Esophagus (tissue), 2 donors: ENCODE results near the gene ALLC. TPM values are rescaled to one million over a fixed set of nuclear protein-coding genes. Genes with fewer than 3 reads are reported as not detected.

ENCODE experiments used
- H3K27ac ChIP-seq, 2 donors: one replicate each; pipeline ENCODE4 v1.5.1; 2013; ENCODE audit warnings: low read depth in 2 of 2, mild to moderate bottlenecking in 2 of 2, inconsistent platforms in 1 of 2, low read length in 1 of 2, moderate library complexity in 1 of 2
- H3K27me3 ChIP-seq, 2 donors: one replicate each; pipeline ENCODE4 v1.6.1; 2013; ENCODE audit warnings: low read length in 2 of 2, control low read depth in 1 of 2, mild to moderate bottlenecking in 1 of 2; ENCODE audit not compliant: insufficient read depth in 2 of 2, control insufficient read depth in 1 of 2
- H3K36me3 ChIP-seq, 2 donors: one replicate each; pipeline ENCODE4 v1.6.1; 2013; ENCODE audit warnings: low read length in 1 of 2; ENCODE audit not compliant: control insufficient read depth in 2 of 2, insufficient read depth in 2 of 2
- H3K4me1 ChIP-seq, 2 donors: one replicate each; pipeline ENCODE4 v1.6.1; 2013; ENCODE audit warnings: low read length in 1 of 2; ENCODE audit not compliant: control insufficient read depth in 2 of 2, insufficient read depth in 2 of 2
- H3K4me3 ChIP-seq, 2 donors: one replicate each; pipeline ENCODE4 v1.5.1; 2013; ENCODE audit warnings: low read length in 2 of 2, mild to moderate bottlenecking in 2 of 2, low read depth in 1 of 2, moderate library complexity in 1 of 2
- H3K9me3 ChIP-seq, 2 donors: one replicate each; pipeline ENCODE4 v1.6.1; 2013; ENCODE audit warnings: mild to moderate bottlenecking in 2 of 2, low read depth in 1 of 2, low read length in 1 of 2, moderate library complexity in 1 of 2; ENCODE audit not compliant: control insufficient read depth in 2 of 2, insufficient read depth in 1 of 2
- WGBS, 2 donors: extraction: QIAGEN DNeasy Blood & Tissue Kit; methylation state at CpG; one replicate each; pipeline ENCODE4 v1.1.7; 2013; 5-methylcytosine and 5-hydroxymethylcytosine counted together
- polyA plus RNA-seq, 2 donors: library from polyadenylated mRNA; stranded (reverse); fragments of 200-250 nt; gene quantifications; one replicate each; pipeline ENCODE4 v1.2.3, GENCODE V29; 2013
- donor health status: healthy with polysubstance abuse.
- donor health status: Bipolar disorder and iron deficiency.

ALLC gene
- polyA plus RNA-seq, 2 donors, result 0.04 TPM; not detected in 1

DNA sequence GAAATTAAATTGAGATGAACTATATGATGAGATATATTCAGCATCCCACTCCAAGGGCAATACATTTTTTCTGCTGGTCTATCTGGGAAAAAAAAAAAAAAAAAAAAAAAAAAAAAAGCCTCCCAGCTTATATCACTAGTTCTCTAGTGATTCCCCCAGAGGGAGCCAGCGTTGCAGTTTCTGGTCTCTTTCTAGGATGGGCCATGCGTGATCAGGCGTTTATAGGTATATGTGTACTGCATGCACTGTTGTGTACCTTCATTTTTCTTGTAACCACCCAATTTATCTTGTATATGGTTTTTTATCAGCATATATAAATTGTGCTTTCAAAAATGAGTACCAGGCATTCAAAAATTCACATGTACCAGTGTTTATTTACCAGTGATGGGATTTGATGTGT is 80.5 kb downstream of the ALLC start:
- Histone ChIP-seq H3K4me3 (no peak overlapping the region), H3K9me3 (no peaks in the 10 kb centered on the region), H3K27ac (no peak overlapping the region), H3K36me3 (no peaks in the 10 kb centered on the region), H3K4me1 (no peaks in the 10 kb centered on the region), H3K27me3 (no peaks in the 10 kb centered on the region)
- WGBS, 2 donors, result 36 to 40% methylated on average over 3 of the region's 3 CpGs

DNA sequence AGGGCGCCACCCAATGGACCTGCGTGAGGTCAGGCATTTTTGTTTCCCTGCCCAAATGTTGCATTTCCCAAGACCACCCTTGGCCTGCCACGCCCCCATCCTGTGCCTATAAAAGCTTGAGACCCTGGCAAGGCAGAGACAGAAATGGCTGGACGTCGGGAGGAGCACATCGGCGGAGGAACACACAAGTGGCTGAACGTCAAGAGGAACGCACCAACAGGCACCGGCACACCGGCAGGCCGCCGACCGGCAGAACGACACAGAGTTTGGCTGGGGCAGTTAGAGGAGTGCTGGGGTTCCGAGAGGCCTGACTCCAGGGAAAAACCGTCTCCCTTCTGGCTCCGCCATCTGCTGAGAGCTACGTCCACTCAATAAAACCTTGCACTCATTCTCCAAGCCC is 81.3 kb downstream of the ALLC start:
- Histone ChIP-seq H3K36me3 (no peaks in the 10 kb centered on the region), H3K27ac (no peak overlapping the region), H3K4me1 (no peaks in the 10 kb centered on the region), H3K9me3 (no peaks in the 10 kb centered on the region), H3K27me3 (no peaks in the 10 kb centered on the region), H3K4me3 (no peak overlapping the region)
- WGBS, 2 donors, result 92 to 93% methylated on average over 19 of the region's 19 CpGs

DNA sequence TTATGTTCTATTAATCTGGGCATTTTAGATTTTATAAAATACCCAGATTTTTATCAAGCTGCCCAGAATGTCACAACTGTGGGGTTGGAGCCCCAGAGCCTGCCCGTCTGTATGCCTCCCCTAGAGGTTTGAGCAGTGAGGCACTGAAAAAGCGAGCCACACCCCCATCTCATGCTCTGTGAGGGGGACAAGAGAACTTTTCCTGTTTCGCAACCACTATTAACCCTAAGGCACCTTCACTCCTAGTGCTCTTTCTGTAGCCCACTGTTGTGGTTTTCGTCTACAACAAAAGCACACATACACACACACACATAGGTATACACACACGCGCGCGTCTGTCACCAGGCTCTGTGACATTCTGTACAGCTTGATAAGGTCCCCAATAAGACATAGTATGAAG is 83.4 kb downstream of the ALLC start:
- H3K36me3 ChIP-seq, result no peaks in the 10 kb centered on the region
- no peak overlapping the region for H3K4me3 ChIP-seq
- no peaks in the 10 kb centered on the region for H3K9me3 ChIP-seq
- H3K4me1 ChIP-seq, result no peaks in the 10 kb centered on the region
- H3K27ac ChIP-seq, result no peak overlapping the region
- no peaks in the 10 kb centered on the region for H3K27me3 ChIP-seq
- 68 to 69% methylated on average over 8 of the region's 8 CpGs for WGBS, 2 donors

DNA sequence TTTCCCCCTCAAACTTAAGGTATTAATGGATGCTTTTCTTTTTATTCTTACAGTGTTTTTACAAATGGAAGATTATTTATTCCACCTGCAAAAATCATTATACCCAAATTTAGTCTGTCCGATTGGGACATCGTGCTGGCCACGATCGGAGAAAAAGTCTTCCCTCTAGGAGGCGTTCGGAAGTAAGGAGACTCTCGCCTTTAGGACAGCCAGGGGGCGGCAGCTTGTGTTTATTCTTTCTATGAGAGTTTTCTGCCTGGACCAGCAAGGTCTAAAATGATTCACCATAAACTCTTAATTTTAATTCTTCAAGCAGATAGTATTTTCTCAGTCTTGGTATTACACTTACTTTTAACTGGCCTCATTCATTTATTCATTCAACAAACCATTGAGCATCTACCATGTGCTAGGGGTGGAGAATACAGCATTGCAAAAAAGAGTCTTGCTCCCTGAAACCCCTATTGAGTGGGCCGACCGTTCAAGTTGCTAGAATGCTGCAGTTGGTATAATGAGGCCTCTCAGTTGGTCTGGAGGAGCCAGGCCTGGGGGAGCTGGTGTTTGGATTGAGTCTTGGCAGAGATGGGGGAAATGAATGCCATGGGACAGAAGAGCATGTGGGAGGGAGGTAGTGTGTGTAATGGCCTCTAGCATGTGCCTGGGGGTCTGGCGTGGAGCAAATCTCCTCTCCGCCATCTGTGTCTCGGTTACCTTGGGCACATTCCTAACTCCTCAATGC is 84.0 kb downstream of the ALLC start:
- 92 to 94% methylated on average over 13 of the region's 13 CpGs for WGBS, 2 donors
- H3K4me3 ChIP-seq, result no peak overlapping the region
- no peaks in the 10 kb centered on the region for H3K27me3 ChIP-seq
- no peaks in the 10 kb centered on the region for H3K4me1 ChIP-seq
- no peaks in the 10 kb centered on the region for H3K9me3 ChIP-seq
- H3K36me3 ChIP-seq, result no peaks in the 10 kb centered on the region
- no peak overlapping the region for H3K27ac ChIP-seq

- H3K4me1 ChIP-seq, result no peaks in the 10 kb centered on the region
- 71 to 83% methylated on average over 5 of the region's 5 CpGs for WGBS, 2 donors
- no peak overlapping the region for H3K4me3 ChIP-seq
- H3K9me3 ChIP-seq, result no peaks in the 10 kb centered on the region
- H3K36me3 ChIP-seq, result no peaks in the 10 kb centered on the region
- H3K27ac ChIP-seq, result no peak overlapping the region
- H3K27me3 ChIP-seq, result no peaks in the 10 kb centered on the region
Measured at GRCh38 chr2:3742743-3743508, 84.9 kb downstream of the ALLC start.

- H3K9me3 ChIP-seq, result no peaks in the 10 kb centered on the region
- H3K4me3 ChIP-seq, result no peak overlapping the region
- H3K27me3 ChIP-seq, result no peaks in the 10 kb centered on the region
- no peaks in the 10 kb centered on the region for H3K4me1 ChIP-seq
- H3K27ac ChIP-seq, result no peak overlapping the region
- H3K36me3 ChIP-seq, result no peaks in the 10 kb centered on the region
- 88 to 91% methylated on average over 12 of the region's 12 CpGs for WGBS, 2 donors
Measured at GRCh38 chr2:3743951-3744555, 86.1 kb downstream of the ALLC start.

DNA sequence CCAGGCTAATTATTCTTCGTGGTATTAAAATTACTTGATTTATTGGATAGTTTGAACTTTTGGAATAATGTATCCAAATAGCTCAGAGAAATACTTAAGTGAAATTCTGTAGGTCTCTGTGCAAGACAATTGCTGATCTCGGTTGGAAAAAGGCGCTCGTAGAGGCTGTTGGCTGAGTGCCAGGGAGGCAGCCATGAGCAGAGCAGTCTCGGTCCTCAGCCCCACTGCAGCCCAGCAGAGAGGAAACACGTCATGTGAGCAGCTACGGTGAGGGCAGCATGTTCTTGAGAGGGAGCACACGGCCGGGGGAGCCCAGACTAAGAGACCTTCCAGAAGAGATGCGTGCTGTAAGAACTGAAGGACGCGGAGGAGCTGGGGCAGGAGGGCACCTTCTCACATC is 87.9 kb downstream of the ALLC start:
- WGBS, 2 donors, result 68 to 75% methylated on average over 12 of the region's 12 CpGs
- no peaks in the 10 kb centered on the region for H3K36me3 ChIP-seq
- H3K27me3 ChIP-seq, result no peaks in the 10 kb centered on the region
- no peaks in the 10 kb centered on the region for H3K4me1 ChIP-seq
- H3K9me3 ChIP-seq, result no peaks in the 10 kb centered on the region
- H3K27ac ChIP-seq, result no peak overlapping the region
- H3K4me3 ChIP-seq, result no peak overlapping the region

- H3K9me3 ChIP-seq, result peaks cover 0 to 2% of the 10 kb centered on the region in 2 donors
- H3K4me3 ChIP-seq, result no peak overlapping the region
- 81 to 87% methylated on average over 20 of the region's 20 CpGs for WGBS, 2 donors
- H3K4me1 ChIP-seq, result no peaks in the 10 kb centered on the region
- no peaks in the 10 kb centered on the region for H3K36me3 ChIP-seq
- no peak overlapping the region for H3K27ac ChIP-seq
- no peaks in the 10 kb centered on the region for H3K27me3 ChIP-seq
Measured at GRCh38 chr2:3747032-3747654, 89.1 kb downstream of the ALLC start.

DNA sequence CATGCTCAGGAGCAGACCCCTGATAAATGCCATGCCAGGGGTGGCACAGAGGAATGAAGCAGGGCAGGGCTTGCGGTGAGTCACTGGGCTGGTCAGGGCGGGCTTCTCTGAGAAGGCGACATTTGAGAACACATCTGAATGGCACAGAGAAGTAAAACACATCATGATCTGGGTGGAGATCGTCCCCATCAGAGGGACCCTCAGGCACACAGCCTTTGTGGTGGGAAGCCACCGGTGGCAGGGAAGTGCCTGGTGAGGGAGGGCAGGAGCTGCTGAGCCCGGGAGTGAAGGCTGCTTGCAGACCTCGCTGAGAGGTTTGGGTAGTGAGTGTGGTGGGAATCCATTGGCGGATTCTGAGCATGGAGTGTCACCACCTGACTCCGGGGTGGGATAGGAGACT is 89.8 kb downstream of the ALLC start:
- Histone ChIP-seq H3K27ac (no peak overlapping the region), H3K4me1 (no peaks in the 10 kb centered on the region), H3K36me3 (no peaks in the 10 kb centered on the region), H3K9me3 (peaks cover 0 to 2% of the 10 kb centered on the region in 2 donors), H3K27me3 (no peaks in the 10 kb centered on the region), H3K4me3 (no peak overlapping the region)
- WGBS, 2 donors, result 74 to 79% methylated on average over 9 of the region's 9 CpGs
